ENCODE results near the gene PDE3B. TPM values are rescaled to one million over a fixed set of nuclear protein-coding genes. Genes with fewer than 3 reads are reported as not detected.

The PDE3B gene
- total RNA-seq, 1 experiment from 2014 or later = 4.8 TPM

DNA sequence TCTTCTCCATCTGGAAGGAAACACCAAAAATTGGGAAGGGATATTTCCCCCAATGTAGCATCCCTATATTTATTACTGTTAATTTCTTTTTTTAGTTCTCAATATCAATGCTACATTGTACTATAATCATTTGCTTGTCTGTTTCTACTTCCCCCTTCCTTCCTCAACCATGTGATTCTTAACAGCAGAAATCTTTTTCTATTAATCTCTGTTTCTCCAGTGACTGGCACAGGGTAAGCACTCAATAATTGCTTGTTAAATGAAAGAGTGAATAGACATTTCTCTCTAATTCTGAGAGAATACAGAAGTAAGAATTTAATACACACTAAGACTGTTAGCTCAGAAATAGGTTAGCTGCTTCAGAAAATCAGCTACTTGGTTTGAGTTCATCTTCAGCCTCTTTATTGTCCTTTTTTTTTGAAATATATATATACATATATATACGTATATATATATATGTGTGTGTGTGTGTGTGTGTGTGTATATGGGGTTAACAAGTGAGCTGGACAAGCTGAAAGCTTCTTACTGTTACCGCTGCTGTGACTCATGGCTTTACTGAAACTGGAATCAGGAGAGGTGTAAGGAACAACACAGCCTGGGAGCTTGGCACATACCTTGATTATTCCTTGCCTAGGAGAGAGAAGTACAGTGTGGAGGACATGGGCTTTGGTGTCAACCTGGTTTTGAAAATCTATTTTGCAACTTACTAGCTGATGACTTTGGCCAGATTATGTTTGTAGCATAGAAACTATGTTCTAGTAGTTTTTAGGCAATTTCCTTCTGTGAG lies 26.2 kb upstream of the PDE3B start:
- no peaks in the 10 kb centered on the region for H3K9me3 ChIP-seq (ENCODE audit: low read depth, low read length, poor library complexity, severe bottlenecking)
- POLR2A ChIA-PET (ENCODE audit: low non-redundant PET) = no interaction called here
- TF ChIP-seq, protein P1, sequence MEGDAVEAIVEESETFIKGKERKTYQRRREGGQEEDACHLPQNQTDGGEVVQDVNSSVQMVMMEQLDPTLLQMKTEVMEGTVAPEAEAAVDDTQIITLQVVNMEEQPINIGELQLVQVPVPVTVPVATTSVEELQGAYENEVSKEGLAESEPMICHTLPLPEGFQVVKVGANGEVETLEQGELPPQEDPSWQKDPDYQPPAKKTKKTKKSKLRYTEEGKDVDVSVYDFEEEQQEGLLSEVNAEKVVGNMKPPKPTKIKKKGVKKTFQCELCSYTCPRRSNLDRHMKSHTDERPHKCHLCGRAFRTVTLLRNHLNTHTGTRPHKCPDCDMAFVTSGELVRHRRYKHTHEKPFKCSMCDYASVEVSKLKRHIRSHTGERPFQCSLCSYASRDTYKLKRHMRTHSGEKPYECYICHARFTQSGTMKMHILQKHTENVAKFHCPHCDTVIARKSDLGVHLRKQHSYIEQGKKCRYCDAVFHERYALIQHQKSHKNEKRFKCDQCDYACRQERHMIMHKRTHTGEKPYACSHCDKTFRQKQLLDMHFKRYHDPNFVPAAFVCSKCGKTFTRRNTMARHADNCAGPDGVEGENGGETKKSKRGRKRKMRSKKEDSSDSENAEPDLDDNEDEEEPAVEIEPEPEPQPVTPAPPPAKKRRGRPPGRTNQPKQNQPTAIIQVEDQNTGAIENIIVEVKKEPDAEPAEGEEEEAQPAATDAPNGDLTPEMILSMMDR (conservative IDR thresholded peaks at IDR 0.05; ENCODE audit: low read depth, low read length) = no peak
- no peak for TF ChIP-seq EZH2 (IDR thresholded peaks at IDR 0.05; ENCODE audit: borderline replicate concordance, low read depth, low read length, poor library complexity, severe bottlenecking)
- H3K36me3 ChIP-seq (ENCODE audit: insufficient read depth, low read length, poor library complexity, severe bottlenecking) = no peaks in the 10 kb centered on the region
- CTCF ChIA-PET = no interaction called here
- BruUV-seq (replicated peaks) = no TSS peak
- intact Hi-C loops (cut with micrococcal nuclease; ENCODE audit: unreplicated experiment) = no loop called here
- DNase-seq (ENCODE audit: low spot score) = no peak
- H3K27ac ChIP-seq (ENCODE audit: low read depth, low read length, poor library complexity, severe bottlenecking) = no peak overlapping the region
- no peaks in the 10 kb centered on the region for H3K4me1 ChIP-seq (ENCODE audit: insufficient read depth, low read length, poor library complexity, severe bottlenecking)
- H3K4me3 ChIP-seq (ENCODE audit: low read depth, low read length, poor library complexity, severe bottlenecking) = no peak overlapping the region
- H3K27me3 ChIP-seq (replicated peaks; ENCODE audit: insufficient read depth, low read depth, low read length, poor library complexity) = no peaks in the 10 kb centered on the region

GRCh38 chr11:14618060-14618459 lies 25.5 kb upstream of the PDE3B start:
- H3K9me3 ChIP-seq (ENCODE audit: low read depth, low read length, poor library complexity, severe bottlenecking) = no peaks in the 10 kb centered on the region
- H3K36me3 ChIP-seq (ENCODE audit: insufficient read depth, low read length, poor library complexity, severe bottlenecking) = no peaks in the 10 kb centered on the region
- DNase-seq (ENCODE audit: low spot score) = no peak
- BruUV-seq (replicated peaks) = no TSS peak
- H3K27me3 ChIP-seq (replicated peaks; ENCODE audit: insufficient read depth, low read depth, low read length, poor library complexity) = no peaks in the 10 kb centered on the region
- no peaks in the 10 kb centered on the region for H3K4me1 ChIP-seq (ENCODE audit: insufficient read depth, low read length, poor library complexity, severe bottlenecking)
- no peak overlapping the region for H3K4me3 ChIP-seq (ENCODE audit: low read depth, low read length, poor library complexity, severe bottlenecking)
- intact Hi-C loops (cut with micrococcal nuclease; ENCODE audit: unreplicated experiment) = no loop called here
- ChIA-PET POLR2A (ENCODE audit: low non-redundant PET) (no interaction called here), CTCF (no interaction called here)
- TF ChIP-seq, protein P1 (conservative IDR thresholded peaks at IDR 0.05; ENCODE audit: low read depth, low read length) = no peak
- TF ChIP-seq EZH2 (IDR thresholded peaks at IDR 0.05; ENCODE audit: borderline replicate concordance, low read depth, low read length, poor library complexity, severe bottlenecking) = no peak
- H3K27ac ChIP-seq (ENCODE audit: low read depth, low read length, poor library complexity, severe bottlenecking) = no peak overlapping the region

DNA sequence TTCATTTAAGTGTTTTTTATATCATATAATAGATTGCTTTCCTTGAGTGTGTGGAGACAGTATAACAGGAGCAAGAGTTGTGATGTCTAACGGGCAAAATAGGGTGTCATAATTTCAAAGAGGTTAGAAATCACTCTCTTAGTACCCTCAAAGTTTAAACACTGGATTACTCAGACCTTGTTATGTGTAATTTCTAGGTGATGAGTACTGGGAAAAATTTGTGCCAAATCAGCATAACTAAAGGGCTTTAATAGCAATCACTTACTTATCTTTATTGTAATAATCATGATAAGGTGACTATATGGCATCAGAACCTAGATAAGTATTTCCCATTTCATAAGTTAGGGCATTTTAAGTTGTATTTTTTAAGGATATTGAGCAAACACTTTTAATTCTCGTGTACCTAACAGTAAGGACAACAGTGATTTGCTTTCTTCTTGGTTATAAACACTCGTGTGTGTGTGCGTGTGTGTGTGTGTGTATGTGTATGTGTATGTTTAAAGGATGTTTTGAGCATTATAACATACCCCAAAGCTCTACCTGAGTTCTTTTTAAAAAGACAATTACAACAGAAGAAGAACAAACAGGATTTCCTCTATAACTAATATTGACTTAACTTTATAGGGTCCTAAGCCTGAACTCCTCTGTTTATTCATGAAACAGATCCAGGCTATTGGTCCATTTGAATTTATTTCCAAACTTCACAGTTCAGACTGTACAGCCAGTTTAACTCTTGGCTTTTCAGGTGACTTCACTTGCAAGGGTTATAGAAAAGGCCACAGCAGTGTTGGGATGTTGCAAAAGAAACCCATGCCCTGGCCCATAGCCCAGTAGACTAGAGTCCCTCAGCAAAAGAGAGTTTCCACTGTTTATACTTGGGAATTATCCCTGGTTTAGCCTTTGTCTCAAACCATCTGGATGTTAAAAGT lies 23.7 kb upstream of the PDE3B start:
- DNase-seq (ENCODE audit: low spot score) = no peak
- no peaks in the 10 kb centered on the region for H3K36me3 ChIP-seq (ENCODE audit: insufficient read depth, low read length, poor library complexity, severe bottlenecking)
- no peaks in the 10 kb centered on the region for H3K9me3 ChIP-seq (ENCODE audit: low read depth, low read length, poor library complexity, severe bottlenecking)
- no TSS peak for BruUV-seq (replicated peaks)
- ChIA-PET CTCF (no interaction called here), POLR2A (ENCODE audit: low non-redundant PET) (interaction anchor here (0.5 kb wide), 1 partner anchor 8 kb away, joined by 5 read pairs; no protein-coding TSS in a partner anchor)
- no peaks in the 10 kb centered on the region for H3K4me1 ChIP-seq (ENCODE audit: insufficient read depth, low read length, poor library complexity, severe bottlenecking)
- no peak overlapping the region for H3K27ac ChIP-seq (ENCODE audit: low read depth, low read length, poor library complexity, severe bottlenecking)
- intact Hi-C loops (cut with micrococcal nuclease; ENCODE audit: unreplicated experiment) = no loop called here
- no peaks in the 10 kb centered on the region for H3K27me3 ChIP-seq (replicated peaks; ENCODE audit: insufficient read depth, low read depth, low read length, poor library complexity)
- TF ChIP-seq EZH2 (IDR thresholded peaks at IDR 0.05; ENCODE audit: borderline replicate concordance, low read depth, low read length, poor library complexity, severe bottlenecking) = no peak
- TF ChIP-seq, protein P1 (conservative IDR thresholded peaks at IDR 0.05; ENCODE audit: low read depth, low read length) = no peak
- H3K4me3 ChIP-seq (ENCODE audit: low read depth, low read length, poor library complexity, severe bottlenecking) = no peak overlapping the region
